GM15510 (cell line): ENCODE data around the gene TMEM14A.
A peak's percentile ranks its signal among the peaks of the same experiment; 100 is the strongest.

Experiments
- POLR2A ChIP-seq: IDR thresholded peaks from 3 replicates; pipeline ENCODE4 v1.6.1; 2011; ENCODE audit warnings: borderline replicate concordance; ENCODE audit not compliant: insufficient read length; ENCODE audit errors: extremely low read depth

Gene TMEM14A

DNA sequence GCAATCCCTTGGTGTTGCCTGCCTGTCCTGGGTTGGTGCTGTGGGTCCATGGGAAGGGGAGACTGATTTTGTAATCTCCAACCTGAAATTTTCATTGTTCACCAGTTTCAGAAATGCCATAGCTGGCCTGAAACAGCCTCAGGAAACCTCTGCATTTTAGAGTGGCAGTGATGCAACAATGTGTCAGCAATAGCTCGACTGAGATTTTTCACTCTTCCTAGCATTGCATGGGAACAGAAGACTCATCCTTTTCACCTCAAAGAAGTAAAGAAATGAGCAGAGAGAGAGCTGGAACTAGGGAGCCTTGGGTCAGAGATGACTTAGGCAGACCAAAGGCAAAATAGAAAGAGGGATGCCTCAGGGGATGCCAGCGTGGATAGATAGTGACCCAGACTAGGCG, 23.7 kb upstream of the TMEM14A start:
- no peak for TF ChIP-seq POLR2A

DNA sequence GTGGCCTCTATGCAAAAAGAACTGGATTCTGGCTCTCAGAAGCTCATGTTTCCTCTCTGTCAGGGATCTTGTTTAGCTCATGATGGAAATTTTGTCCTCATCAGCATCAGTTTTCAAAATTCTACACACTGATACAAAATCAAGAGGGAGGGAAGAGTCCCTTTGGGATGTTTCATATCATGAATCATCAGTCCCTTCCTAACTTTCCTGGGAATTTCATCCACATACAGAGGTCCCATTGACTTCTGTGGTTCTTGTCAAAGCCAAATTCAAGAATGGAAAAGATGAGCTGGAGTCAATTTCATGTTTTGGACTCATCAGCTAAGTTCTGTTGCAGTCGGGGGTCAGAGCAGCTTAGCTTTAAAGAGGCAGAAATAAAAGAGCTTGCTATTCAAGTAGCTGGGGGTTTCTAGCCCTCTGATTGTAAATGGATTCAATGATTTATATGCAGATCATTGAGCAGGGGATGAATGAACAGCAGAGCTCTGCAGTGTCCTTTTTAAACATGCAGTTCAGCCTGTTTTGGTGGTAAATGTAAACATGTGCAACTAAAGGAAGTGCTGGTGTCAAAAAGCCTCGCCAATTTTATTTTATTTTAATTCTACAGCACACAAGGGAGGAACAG, 21.3 kb upstream of the TMEM14A start:
- TF ChIP-seq POLR2A = no peak

DNA sequence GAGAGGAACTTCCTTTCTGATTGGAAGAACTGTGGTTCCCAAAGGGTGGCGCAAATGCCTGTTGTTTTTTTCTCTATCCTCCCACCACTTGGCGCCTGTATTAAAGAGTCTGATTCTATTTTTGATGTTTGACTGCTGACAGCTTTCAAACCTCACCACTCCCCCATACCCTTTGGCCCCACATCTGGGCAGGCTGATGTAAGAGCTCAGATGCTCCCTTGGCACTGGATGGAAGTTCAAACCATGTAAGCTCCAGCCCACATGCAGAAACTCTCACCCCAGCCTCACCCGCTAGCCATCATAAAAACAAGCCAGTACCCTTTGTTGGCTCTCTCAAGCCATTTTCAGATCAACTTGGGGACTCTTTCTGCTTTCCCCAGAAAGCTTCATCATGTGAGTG, 20.0 kb upstream of the TMEM14A start:
- no peak for TF ChIP-seq POLR2A

DNA sequence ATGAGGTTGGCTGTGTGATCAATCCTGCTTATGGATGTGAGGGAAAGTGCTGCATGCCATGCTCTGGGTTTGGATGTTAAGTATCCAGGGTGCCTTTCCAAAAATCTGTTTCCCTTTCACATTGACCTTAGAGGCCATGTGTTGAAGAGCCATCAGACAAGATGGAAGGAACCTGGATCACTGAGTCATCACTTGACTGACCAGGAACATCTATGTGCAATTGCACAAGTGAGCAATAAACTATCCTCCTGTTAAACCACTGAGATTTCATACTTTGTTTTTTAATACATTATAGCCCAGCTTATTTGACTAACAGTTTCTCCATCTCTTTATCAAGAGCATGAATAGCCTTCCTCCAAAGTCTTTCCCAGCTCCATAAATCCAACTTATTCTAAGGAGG, 17.8 kb upstream of the TMEM14A start:
- no peak for TF ChIP-seq POLR2A

DNA sequence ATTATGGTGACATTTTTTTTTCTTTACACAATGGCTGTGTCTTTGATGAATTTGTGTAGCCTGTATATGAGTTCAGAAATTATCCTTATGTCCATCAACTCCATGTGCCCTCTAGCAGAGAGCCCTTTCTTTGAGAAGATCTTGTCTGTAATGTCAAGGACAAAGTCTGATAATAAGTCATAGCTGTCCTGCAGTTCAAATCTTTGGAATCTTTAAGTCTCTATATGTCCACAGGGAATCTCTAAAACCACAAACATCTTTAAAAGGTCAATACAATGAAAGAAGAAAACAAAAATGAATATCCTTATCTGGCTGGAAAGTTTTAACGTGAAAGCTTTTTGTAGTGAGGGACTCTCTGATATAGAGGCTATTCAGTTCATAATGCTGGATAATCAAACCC, 16.9 kb upstream of the TMEM14A start:
- no peak for TF ChIP-seq POLR2A

DNA sequence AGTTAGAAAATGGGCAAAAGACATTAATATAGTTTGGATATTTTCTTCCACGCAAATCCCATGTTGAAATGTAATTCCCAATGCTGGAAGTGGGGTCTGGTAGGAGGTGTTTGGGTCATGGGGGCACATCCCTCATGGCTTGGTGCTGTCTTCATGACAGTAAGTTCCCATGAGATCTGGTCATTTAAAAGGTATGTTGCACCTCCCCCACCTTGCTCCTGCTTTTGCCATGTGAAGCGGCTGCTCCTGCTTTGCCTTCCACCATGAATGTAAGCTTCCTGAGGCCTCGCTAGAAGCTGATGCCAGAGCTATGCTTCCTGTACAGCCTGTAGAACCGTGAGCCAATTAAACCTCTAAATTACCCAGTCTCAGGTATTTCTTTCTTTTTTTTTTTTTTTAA, 16.3 kb upstream of the TMEM14A start:
- no peak for TF ChIP-seq POLR2A

DNA sequence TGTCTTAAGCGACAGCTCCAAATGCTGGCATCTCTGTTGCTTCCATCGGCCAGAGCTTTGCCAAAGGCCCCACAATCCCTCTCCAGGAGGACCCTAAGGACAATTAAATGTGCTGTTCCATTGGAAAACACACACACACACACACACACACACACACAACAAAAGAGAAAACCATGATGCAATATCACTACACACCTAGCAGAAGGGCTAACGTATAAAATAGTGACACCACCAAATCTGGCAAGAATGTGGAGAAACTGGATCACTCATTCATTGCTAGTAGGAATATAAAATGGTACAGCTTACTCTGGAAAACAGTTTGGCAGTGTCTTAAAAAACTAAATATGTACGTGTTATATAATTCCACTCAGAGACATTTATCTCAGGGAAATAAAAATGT, 13.0 kb upstream of the TMEM14A start:
- TF ChIP-seq POLR2A = no peak

DNA sequence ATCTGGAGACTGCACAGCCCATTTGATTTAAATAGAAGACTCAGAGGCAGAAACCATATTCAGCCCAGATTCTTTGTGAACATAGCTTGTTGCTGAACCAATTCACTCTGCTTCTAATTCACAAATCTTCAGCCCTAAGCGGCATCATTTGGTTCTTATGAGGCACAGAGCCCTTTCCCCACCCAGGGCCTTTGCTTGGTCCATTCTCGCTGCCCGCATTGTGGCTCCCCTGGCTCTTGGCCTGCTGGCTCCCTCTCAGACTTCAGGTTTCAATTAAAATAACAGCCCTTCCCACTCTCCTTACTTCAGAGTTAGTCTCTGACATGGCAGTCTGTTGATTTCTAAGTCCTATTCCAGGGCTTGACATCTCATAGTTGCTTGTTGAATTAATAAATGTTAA, 9.4 kb upstream of the TMEM14A start:
- TF ChIP-seq POLR2A = no peak

DNA sequence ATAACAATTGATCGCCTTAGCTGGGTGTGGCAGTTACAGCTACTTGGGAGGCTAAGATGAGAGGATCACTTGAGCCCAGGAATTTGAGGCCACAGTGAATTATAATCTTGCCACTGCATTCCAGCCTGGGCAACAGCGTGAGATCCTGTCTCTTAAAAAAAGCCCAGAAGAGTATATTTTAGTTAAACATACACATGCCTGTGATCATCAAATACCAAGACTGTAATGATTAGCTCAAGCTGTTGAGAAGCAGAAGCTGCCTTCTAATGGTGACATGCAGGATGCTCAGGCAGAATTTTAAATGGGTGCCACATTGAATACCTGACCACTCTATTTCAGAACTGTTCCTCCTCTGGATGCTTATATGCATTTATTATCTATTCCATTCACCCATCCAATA, 8.9 kb upstream of the TMEM14A start:
- no peak for TF ChIP-seq POLR2A

DNA sequence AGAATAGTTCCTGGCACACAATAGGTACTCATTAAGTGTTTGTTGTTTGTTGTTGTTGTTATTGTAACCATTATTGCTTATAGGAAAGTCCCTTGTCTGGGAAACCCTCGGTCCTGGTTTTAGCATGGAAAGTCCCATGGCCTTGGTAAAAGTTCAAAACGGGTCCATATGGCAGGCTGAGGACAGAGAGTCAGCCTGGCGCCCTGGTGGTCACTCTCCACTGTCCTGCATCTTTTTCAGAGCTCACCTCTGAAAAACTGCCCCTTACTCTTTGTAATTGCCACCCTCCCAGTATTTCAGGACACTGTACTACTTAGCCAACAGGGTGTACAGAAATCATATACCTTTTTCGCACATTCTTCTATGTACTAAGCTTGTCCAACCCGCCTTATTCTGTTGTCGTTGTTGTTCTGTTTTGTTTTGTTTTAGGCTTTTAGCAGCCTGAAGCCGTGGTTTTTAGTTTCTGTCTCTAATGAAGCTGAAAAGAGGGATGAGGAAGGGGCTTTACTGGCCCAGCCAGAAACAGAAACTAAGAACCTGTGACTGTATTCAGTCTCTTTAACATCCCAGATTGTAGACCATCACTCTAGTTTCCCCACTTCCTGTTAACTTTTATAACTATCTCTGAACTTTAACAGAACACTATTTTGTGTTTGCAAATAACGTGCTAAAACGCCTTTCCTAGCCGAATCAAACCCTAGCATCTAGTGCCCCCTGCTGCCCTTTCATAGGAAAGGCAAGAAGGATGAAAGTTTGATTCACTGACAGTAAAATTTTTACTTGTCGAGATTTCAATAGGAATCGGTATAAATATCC, 7.6 kb upstream of the TMEM14A start:
- TF ChIP-seq POLR2A = no peak

DNA sequence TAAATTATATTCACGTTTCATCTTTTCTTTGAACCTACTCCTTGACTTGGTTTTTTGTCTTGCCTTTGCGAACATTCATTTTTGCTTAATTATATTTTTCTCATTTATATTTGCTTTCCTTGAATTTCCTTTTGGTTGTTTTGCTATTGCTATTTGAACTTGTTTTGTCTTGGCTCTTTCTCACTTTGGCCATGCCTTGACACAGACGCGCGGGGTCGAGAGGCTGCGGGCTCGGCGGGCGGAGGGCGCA, 7.1 kb upstream of the TMEM14A start:
- TF ChIP-seq POLR2A = no peak

DNA sequence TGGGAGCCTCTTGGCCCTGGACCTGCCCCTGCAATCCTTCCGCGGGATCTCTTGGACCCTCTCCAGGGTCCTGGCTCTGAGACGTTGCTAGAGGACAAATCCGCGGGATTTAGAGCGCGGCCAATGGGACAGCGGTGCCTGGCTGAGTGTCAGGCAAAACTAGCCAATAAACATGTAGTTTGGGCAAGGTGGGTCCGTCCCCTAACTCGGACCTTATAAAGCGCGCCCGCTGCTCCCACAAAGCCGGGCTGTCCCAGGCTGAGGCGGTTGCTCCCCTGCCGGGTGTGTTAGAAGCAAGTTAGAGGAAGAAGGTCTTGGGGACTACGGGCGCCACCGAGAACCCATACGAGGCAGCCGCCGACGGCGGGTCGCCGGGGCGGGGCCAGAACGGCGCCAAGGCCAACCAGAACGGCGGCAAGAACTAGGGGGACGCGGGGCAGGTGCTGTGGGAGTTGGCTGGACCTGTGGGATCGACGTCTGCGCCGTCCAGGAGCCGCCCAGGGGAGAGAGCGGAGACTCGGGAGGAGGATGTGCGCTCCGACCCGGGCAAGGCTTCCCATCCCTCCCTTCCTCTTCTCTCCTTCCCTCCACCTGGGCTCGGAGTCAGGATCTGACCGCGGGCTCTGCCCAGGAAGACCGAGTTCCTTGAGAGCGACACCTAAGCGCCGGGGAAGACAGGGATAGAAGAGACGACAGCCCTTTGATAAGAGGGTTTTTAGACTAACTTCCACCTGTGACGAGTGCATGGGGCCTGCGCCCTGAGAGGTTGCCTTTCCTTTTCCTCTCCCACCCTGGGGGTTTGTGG, 6.5 kb upstream of the TMEM14A start:
- peak; percentile 71 for TF ChIP-seq POLR2A

DNA sequence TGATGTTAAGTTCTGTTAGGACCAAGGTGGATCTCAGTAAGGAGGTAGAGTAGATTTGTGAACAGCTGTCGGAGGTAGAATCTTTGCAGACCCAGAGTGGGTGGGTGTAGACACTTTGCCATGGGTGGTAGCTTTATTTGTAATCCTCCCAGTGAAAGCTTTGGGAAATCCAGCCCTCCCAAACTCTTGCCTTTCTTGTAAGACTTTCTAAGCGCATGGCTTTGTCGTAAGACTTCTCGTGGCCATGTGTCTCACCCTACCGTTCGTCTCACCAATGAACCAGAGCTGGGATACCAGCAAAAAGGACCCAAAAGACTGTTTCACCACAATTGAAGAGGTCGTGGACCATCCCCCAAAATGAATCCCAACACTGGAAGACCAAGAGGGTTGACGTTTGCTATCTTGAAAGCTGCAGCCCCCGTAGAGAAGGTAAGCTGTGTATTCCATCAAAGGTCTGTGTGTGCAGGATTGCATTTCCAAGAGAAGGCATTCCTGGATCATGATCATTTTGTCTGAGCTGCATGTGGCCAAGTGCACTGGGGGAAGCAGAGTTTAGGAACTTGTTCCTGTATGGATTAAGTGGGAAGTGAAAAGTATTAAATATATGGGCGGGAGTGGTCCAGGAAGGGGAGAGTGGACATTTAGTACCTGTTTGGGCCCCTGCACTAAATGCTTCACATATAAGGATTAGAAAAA, 5.8 kb upstream of the TMEM14A start:
- no peak for TF ChIP-seq POLR2A

DNA sequence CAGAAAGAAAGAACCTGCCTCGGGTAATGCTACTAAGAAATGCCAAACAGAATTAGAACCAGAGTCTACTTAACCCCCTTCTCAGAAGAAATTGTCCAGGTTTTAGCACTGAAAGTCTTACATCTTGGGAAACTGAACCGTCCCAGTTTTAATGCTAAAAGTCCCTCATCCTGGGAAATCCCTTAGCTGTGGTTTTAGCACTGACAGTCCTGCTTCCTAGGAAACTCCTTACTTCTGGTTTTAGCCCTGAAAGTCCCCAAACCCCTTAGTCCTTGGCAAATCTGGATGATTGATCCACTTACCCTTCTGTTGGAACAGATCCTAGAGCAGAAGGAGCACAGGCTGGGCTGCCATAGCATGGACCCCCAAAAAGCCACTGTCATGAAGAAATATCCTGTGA, 4.8 kb upstream of the TMEM14A start:
- no peak for TF ChIP-seq POLR2A

DNA sequence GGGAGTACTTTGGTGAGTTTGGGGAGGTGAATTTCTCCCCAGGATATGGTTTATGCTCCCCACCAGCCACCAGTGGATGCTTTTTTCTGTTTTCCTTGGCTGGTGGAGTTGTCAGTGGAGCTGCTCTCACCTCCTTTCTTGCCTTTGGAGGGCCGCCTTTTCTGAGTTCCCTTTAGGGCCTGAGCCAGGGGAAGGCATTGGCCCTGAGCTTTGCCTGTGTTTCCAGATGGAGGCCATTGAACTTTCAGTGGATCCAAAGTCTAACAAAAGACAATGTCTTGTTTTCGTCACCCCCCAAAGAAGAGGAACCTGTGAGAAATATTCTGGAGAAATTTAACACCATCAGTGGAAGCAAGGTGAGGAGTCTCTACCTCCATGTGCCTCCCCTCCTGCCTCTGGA, 4.4 kb upstream of the TMEM14A start:
- TF ChIP-seq POLR2A = no peak

DNA sequence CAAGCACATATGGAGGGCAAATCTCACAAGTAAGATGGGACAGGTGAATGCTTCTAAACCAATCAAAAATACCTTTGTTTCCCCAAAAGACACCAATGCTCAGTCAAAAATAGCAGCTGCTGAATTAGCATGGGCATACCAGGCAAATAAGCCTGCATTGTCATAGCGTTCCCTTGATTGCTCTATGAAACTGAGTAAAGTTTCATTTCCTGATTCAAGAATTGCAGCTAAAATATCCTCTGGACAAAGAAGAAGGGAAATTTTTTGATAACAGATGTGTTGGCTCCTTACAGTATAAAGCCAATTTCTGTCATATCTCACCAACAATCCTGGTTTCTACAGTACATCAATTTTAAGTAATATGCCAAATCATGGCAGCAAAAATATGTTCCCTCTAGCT, 3.3 kb upstream of the TMEM14A start:
- TF ChIP-seq POLR2A = no peak

DNA sequence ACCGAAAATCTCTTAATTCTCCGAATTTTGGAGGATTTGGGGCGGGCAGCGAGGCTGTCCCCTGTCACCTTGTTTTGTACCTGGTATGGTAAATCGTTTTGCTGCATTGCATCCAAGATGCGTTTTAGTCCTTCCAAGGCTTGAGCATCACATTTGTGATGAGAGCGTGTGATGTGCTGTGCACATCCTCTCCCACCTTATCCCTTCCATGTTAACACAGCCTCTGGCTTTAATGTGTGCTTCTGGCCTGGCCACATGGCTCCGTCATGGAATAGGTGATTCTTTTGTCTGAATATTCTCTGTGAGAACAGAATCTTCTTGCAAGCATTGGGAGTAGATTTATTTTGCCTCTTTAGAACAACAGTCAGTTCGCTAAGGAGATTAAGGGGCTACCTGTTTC, 763 bp downstream of the TMEM14A start:
- TF ChIP-seq POLR2A = no peak
